Karpas-422 (cell line): Measurements from ENCODE around the gene S100A13. TPM values are rescaled to one million over a fixed set of nuclear protein-coding genes. Genes with fewer than 3 reads are reported as not detected.

Source experiments
- DNase-seq: peaks from one replicate; pipeline ENCODE4 v3.0.0-alpha.2; 2015
- H2AFZ ChIP-seq: fragments of 200-600 bp; sonication (generic); 2 replicates; pipeline ENCODE4 v1.6.1; 2014; ENCODE audit warnings: antibody characterized with exemption, low read length, mixed read lengths
- H3K27ac ChIP-seq: fragments of 200-600 bp; sonication (generic); 2 replicates; pipeline ENCODE4 v1.5.1; 2014; ENCODE audit warnings: mild to moderate bottlenecking, low read length, moderate library complexity
- H3K27me3 ChIP-seq: fragments of 200-600 bp; sonication (generic); 2 replicates; pipeline ENCODE4 v1.6.1; 2014; ENCODE audit warnings: low read length, mixed read lengths
- H3K36me3 ChIP-seq: fragments of 200-600 bp; sonication (generic); 2 replicates; pipeline ENCODE4 v1.6.1; 2014; ENCODE audit warnings: low read length, mixed read lengths; ENCODE audit not compliant: insufficient read depth
- H3K4me1 ChIP-seq: fragments of 200-600 bp; sonication (generic); 2 replicates; pipeline ENCODE4 v1.6.1; 2014; ENCODE audit warnings: mild to moderate bottlenecking, low read length, mixed read lengths
- H3K4me2 ChIP-seq: fragments of 200-600 bp; sonication (generic); 2 replicates; pipeline ENCODE4 v1.6.1; 2014; ENCODE audit warnings: low read length, low read depth, mild to moderate bottlenecking; ENCODE audit not compliant: poor library complexity, severe bottlenecking
- H3K4me3 ChIP-seq: fragments of 200-600 bp; sonication (generic); 2 replicates; pipeline ENCODE4 v1.5.1; 2014; ENCODE audit warnings: mild to moderate bottlenecking, antibody characterized with exemption, low read length, mixed read lengths
- H3K79me2 ChIP-seq: fragments of 200-600 bp; sonication (generic); 2 replicates; pipeline ENCODE4 v1.6.1; 2014; ENCODE audit warnings: mild to moderate bottlenecking, low read length, mixed read lengths
- H3K9ac ChIP-seq: fragments of 200-600 bp; sonication (generic); 2 replicates; pipeline ENCODE4 v1.6.0; 2014; ENCODE audit warnings: low read length
- H3K9me2 ChIP-seq: fragments of 200-600 bp; sonication (generic), shearing (Covaris generic); replicated peaks from 2 replicates; pipeline ENCODE4 v1.6.0; 2014; ENCODE audit warnings: mild to moderate bottlenecking, low read length, moderate library complexity; ENCODE audit not compliant: insufficient read depth
- H3K9me3 ChIP-seq: fragments of 300-700, 200-600 bp; sonication (generic); 2 replicates; pipeline ENCODE4 v1.6.1; 2014; ENCODE audit warnings: low read length, mixed read lengths
- H4K20me1 ChIP-seq: fragments of 200-600 bp; sonication (generic); 2 replicates; pipeline ENCODE4 v1.6.1; 2014; ENCODE audit warnings: mild to moderate bottlenecking, antibody characterized with exemption, low read length, low read depth; ENCODE audit not compliant: insufficient read depth
- total RNA-seq: library from RNA; depleted of rRNA; stranded (reverse); fragments of >200 nt; shearing (Covaris generic); gene quantifications from 2 replicates; pipeline ENCODE4 v1.2.3, GENCODE V29; 2014; ENCODE audit warnings: low replicate concordance

S100A13 gene
- total RNA-seq, 1 experiment from 2014 or later = 21.5 TPM

DNA sequence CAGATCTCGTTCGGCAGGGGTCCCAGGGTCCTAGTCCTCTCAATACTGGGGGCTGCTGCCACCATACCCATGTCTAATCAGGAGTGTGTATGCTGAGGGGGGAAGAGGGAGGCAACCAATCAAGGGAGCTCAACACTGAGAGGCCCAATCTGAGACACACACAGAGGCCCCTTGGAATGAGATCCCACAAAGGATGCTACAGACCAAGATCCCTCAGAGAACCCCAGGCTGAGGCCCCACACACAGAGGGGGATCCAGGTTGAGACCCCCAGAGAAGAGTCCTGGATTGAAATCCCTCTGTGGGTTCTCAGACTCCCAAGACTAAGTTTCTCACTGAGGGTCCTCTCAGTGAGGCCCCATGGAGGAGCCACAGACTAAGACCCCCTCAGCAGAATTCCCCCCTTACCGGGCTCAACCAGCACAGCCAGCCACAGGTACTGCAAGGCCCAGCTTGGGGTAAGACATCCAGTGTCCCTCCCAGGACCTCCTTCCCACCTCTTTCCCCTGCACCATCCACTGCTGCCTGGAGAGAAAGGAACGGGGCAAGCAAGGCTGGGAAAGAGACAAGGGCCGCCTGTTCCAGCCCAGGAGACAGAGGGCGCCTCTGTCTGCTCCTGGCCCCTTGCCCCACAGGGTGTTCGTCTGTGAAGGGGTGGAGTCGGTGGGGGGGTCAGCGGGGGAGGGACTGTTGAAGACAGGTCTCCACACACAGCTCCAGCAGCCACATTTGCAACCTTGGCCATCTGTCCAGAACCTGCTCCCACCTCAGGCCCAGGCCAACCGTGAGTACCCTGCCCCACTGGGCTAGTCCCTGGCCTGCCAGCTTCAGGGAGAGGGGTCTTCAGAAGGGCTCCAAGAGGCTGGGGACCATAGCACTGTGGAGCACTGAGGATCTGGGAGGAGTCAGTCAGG, 666 bp upstream of the S100A13 start, which contains the start of gene S100A1:
Gene S100A1 (plus strand): TSS at position 720 of the 912 bp plus-strand sequence. CDS start 2,088 bp downstream, outside the sequence.
- H3K4me1 ChIP-seq = peaks cover 28% of the 10 kb centered on the region
- no peaks in the 10 kb centered on the region for H3K36me3 ChIP-seq
- no peaks in the 10 kb centered on the region for H3K9me2 ChIP-seq
- H3K9me3 ChIP-seq = no peaks in the 10 kb centered on the region
- no peaks in the 10 kb centered on the region for H3K27me3 ChIP-seq
- no peaks in the 10 kb centered on the region for H3K79me2 ChIP-seq
- peak within 1 kb of the TSS; percentile 75 for H3K9ac ChIP-seq
- peak within 1 kb of the TSS; percentile 73 for H3K4me3 ChIP-seq
- peak within 1 kb of the TSS; percentile 83 for H2AFZ ChIP-seq
- H3K27ac ChIP-seq = no peak within 1 kb of the TSS
- H3K4me2 ChIP-seq = peak within 1 kb of the TSS; percentile 92
- no peaks in the 10 kb centered on the region for H4K20me1 ChIP-seq
- no peak for DNase-seq

- H3K4me3 ChIP-seq = peak overlapping the region; percentile 73
- DNase-seq = no peak
- no peak overlapping the region for H3K27ac ChIP-seq
- peak overlapping the region; percentile 75 for H3K9ac ChIP-seq
- H2AFZ ChIP-seq = peak overlapping the region; percentile 83; the same call in 1 of the 2 replicates
- H3K9me3 ChIP-seq = no peaks in the 10 kb centered on the region
- H4K20me1 ChIP-seq = no peaks in the 10 kb centered on the region
- H3K27me3 ChIP-seq = no peaks in the 10 kb centered on the region
- H3K4me1 ChIP-seq = peaks cover 30% of the 10 kb centered on the region
- no peaks in the 10 kb centered on the region for H3K79me2 ChIP-seq
- H3K4me2 ChIP-seq = peak overlapping the region; percentile 92
- H3K36me3 ChIP-seq = no peaks in the 10 kb centered on the region
- no peaks in the 10 kb centered on the region for H3K9me2 ChIP-seq
These were observed 815 bp downstream of the S100A13 start for GRCh38 chr1:153626477-153626903.

GRCh38 chr1:153624965-153625611, 2.2 kb downstream of the S100A13 start:
- Histone ChIP-seq H4K20me1 (no peaks in the 10 kb centered on the region), H3K4me3 (no peak overlapping the region), H3K9me3 (no peaks in the 10 kb centered on the region), H3K9ac (no peak overlapping the region), H3K79me2 (no peaks in the 10 kb centered on the region), H3K4me2 (no peak overlapping the region), H3K27me3 (no peaks in the 10 kb centered on the region), H3K27ac (no peak overlapping the region), H3K9me2 (no peaks in the 10 kb centered on the region), H3K4me1 (peaks cover 30% of the 10 kb centered on the region), H3K36me3 (no peaks in the 10 kb centered on the region), H2AFZ (no peak overlapping the region)
- no peak for DNase-seq

GRCh38 chr1:153623101-153623500, 4.2 kb downstream of the S100A13 start:
- Histone ChIP-seq H2AFZ (no peak overlapping the region), H4K20me1 (no peaks in the 10 kb centered on the region), H3K36me3 (no peaks in the 10 kb centered on the region), H3K27me3 (no peaks in the 10 kb centered on the region), H3K9ac (no peak overlapping the region), H3K9me3 (no peaks in the 10 kb centered on the region), H3K79me2 (no peaks in the 10 kb centered on the region), H3K4me2 (no peak overlapping the region), H3K9me2 (no peaks in the 10 kb centered on the region), H3K27ac (no peak overlapping the region), H3K4me1 (peaks cover 23% of the 10 kb centered on the region), H3K4me3 (no peak overlapping the region)
- DNase-seq = no peak

- Histone ChIP-seq H3K79me2 (no peaks in the 10 kb centered on the region), H3K27me3 (no peaks in the 10 kb centered on the region), H3K9ac (no peak overlapping the region), H3K4me2 (no peak overlapping the region), H3K9me2 (no peaks in the 10 kb centered on the region), H3K27ac (no peak overlapping the region), H3K4me3 (no peak overlapping the region), H2AFZ (no peak overlapping the region), H4K20me1 (no peaks in the 10 kb centered on the region), H3K36me3 (no peaks in the 10 kb centered on the region), H3K9me3 (no peaks in the 10 kb centered on the region), H3K4me1 (peaks cover 5% of the 10 kb centered on the region)
- no peak for DNase-seq
These were observed 8.1 kb downstream of the S100A13 start for GRCh38 chr1:153619171-153619570.

DNA sequence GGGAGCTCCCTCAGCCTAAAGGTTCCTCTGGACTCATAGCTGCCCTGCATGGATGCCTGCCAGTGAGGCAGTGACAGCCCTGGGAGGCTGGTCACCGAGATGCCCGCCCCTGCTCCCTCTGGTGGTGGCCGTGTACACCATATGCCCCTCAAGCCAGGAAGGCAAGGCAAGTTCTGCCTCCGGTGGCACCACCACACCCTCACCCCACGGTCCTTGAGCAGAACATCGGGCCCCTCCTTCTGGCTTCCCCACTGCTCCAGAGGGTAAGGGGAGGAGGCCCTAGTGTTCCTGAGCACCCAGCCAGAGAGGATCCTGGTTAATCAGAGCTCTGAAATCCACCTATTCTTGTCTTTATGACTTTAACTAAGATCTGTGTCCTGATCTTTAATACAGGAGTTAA, 9.6 kb downstream of the S100A13 start:
- H3K9ac ChIP-seq = no peak overlapping the region
- no peaks in the 10 kb centered on the region for H3K9me3 ChIP-seq
- H3K4me1 ChIP-seq = no peaks in the 10 kb centered on the region
- no peak overlapping the region for H3K27ac ChIP-seq
- H3K27me3 ChIP-seq = no peaks in the 10 kb centered on the region
- no peak overlapping the region for H2AFZ ChIP-seq
- no peak overlapping the region for H3K4me2 ChIP-seq
- no peaks in the 10 kb centered on the region for H3K9me2 ChIP-seq
- no peaks in the 10 kb centered on the region for H3K36me3 ChIP-seq
- DNase-seq = peak; percentile 84
- no peaks in the 10 kb centered on the region for H3K79me2 ChIP-seq
- H4K20me1 ChIP-seq = no peaks in the 10 kb centered on the region
- H3K4me3 ChIP-seq = no peak overlapping the region

DNA sequence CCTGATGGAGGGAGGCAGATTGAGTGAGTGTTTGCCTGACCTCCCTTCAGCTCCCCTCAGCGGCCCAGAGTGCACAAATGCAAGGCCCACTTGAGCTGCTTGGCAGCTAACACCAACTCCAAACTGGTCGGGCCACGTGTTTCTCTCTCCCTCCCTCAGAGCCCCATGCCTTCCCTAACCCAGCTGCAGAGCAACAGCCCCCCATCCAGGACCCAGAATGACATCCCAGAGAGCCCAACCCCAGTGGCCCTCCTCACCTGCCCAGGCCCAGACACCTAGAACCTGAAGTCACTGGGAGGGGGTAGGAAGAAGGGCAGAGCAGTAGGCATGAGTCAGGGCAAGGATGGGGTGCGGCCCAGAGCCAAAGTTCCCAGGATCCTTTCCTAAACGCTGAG, 10.4 kb downstream of the S100A13 start:
- DNase-seq = no peak
- Histone ChIP-seq H3K4me1 (no peaks in the 10 kb centered on the region), H3K9ac (no peak overlapping the region)

DNA sequence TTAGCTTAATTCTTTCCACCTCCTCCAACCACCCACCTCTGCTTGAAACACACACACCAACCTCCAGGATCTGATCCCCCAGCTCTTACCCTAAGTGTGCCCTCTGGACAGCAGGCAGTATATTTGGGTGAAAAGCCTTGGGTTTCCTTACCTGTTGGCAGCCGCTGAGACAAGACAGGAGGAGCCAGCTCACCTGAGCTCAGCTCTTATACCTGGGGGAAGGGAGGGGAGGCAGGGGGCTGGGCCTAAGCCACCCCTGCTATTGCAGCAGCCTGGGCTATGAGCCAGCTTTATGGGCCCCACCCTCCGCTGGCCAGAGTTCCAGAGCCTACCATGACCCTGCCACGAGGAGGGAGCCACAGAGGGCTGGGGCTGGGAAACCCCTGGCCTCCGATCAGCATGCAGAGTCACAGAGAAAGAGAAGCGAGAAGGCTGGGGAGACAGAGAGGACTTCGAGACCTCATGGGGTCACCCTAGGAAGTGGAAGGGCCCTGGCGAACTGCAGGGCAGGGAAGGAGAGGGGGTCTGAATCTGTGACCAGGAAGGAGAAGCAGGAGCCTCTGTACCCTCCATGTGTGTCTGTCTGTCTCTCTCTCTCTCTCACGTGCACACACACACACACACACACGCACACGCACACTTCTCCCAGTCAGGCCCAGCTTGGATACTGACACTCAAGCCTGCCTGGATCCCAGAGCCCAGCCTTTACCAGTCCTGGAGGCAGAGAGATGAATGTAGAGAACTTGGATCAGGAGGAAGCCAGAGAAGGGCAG, 11.0 kb downstream of the S100A13 start, which contains the start of gene S100A14:
Gene S100A14 (minus strand): TSS at position 182 of the 773 bp plus-strand sequence. CDS start 467 bp downstream, outside the sequence.
- no peak within 1 kb of the TSS for H3K4me3 ChIP-seq
- DNase-seq = no peak
- H2AFZ ChIP-seq = no peak within 1 kb of the TSS
- no peak within 1 kb of the TSS for H3K9ac ChIP-seq
- no peaks in the 10 kb centered on the region for H3K9me3 ChIP-seq
- no peaks in the 10 kb centered on the region for H3K4me1 ChIP-seq
- no peaks in the 10 kb centered on the region for H4K20me1 ChIP-seq
- H3K27me3 ChIP-seq = no peaks in the 10 kb centered on the region
- H3K36me3 ChIP-seq = no peaks in the 10 kb centered on the region
- H3K4me2 ChIP-seq = no peak within 1 kb of the TSS
- H3K79me2 ChIP-seq = no peaks in the 10 kb centered on the region
- H3K9me2 ChIP-seq = no peaks in the 10 kb centered on the region
- no peak within 1 kb of the TSS for H3K27ac ChIP-seq

More for the DNA sequence above, 10.4 kb downstream of the S100A13 start:
- Histone ChIP-seq H3K36me3 (no peaks in the 10 kb centered on the region), H3K79me2 (no peaks in the 10 kb centered on the region), H3K4me3 (no peak overlapping the region), H3K9me2 (no peaks in the 10 kb centered on the region), H3K4me2 (no peak overlapping the region), H3K27me3 (no peaks in the 10 kb centered on the region), H3K27ac (no peak overlapping the region), H4K20me1 (no peaks in the 10 kb centered on the region), H3K9me3 (no peaks in the 10 kb centered on the region), H2AFZ (no peak overlapping the region)
